ENCODE results near the gene SGIP1.
"Not testable (repeated sequence)": the region's sequence is repeated elsewhere in the genome, so short reads cannot be mapped to it uniquely, and the experiment has no call there.

The SGIP1 gene

GRCh38 chr1:66684353-66684752 lies 150.4 kb downstream of the SGIP1 start:
- DNase-seq = no peak

- no peak for DNase-seq
These were observed 151.3 kb downstream of the SGIP1 start for GRCh38 chr1:66685265-66685664.

- no peak for DNase-seq
These were observed 151.7 kb downstream of the SGIP1 start for GRCh38 chr1:66685670-66686069.

- no peak for DNase-seq
These were observed 152.5 kb downstream of the SGIP1 start for GRCh38 chr1:66686406-66686805.

GRCh38 chr1:66687358-66687757 lies 153.4 kb downstream of the SGIP1 start:
- no peak for DNase-seq

- no peak for DNase-seq
These were observed 156.9 kb downstream of the SGIP1 start for GRCh38 chr1:66690666-66691381.

- DNase-seq = no peak
These were observed 158.7 kb downstream of the SGIP1 start for GRCh38 chr1:66692681-66693080.

GRCh38 chr1:66693856-66694255 lies 159.9 kb downstream of the SGIP1 start:
- DNase-seq = no peak

GRCh38 chr1:66695116-66695515 lies 161.2 kb downstream of the SGIP1 start:
- no peak for DNase-seq

- no peak for DNase-seq
These were observed 162.8 kb downstream of the SGIP1 start for GRCh38 chr1:66696771-66697170.

GRCh38 chr1:66699213-66699612 lies 165.3 kb downstream of the SGIP1 start:
- DNase-seq = no peak

- DNase-seq = no peak
These were observed 170.4 kb downstream of the SGIP1 start for GRCh38 chr1:66704177-66704875.

- no peak for DNase-seq
These were observed 171.2 kb downstream of the SGIP1 start for GRCh38 chr1:66705110-66705509.

- peak in 1 of 2 experiments; percentile 15 for DNase-seq
These were observed 177.5 kb downstream of the SGIP1 start for GRCh38 chr1:66711420-66711819.

GRCh38 chr1:66712839-66713238 lies 178.9 kb downstream of the SGIP1 start:
- DNase-seq = no peak

GRCh38 chr1:66723985-66724384 lies 190.0 kb downstream of the SGIP1 start:
- no peak for DNase-seq

GRCh38 chr1:66725885-66726665 lies 192.1 kb downstream of the SGIP1 start:
- DNase-seq = peak; percentile 82 to 86

GRCh38 chr1:66728021-66728420 lies 194.1 kb downstream of the SGIP1 start:
- no peak for DNase-seq

GRCh38 chr1:66728716-66729115 lies 194.8 kb downstream of the SGIP1 start:
- DNase-seq = not testable (repeated sequence)

GRCh38 chr1:66729119-66729518 lies 195.2 kb downstream of the SGIP1 start:
- no peak for DNase-seq

GRCh38 chr1:66729523-66729922 lies 195.6 kb downstream of the SGIP1 start:
- no peak for DNase-seq

- DNase-seq = no peak
These were observed 196.5 kb downstream of the SGIP1 start for GRCh38 chr1:66730462-66730861.

GRCh38 chr1:66731170-66731865 lies 197.4 kb downstream of the SGIP1 start:
- DNase-seq = no peak
